Ramos (cell line): Measurements from ENCODE around the gene HMX1.

ENCODE experiments used
- in situ Hi-C: fragments of 300-500 bp; cut with MboI; formaldehyde crosslinking; loops from one replicate; pipeline ENCODE4 v1.14.3; 2022; ENCODE audit warnings: low sequenced_read_pairs; ENCODE audit not compliant: unreplicated experiment

The HMX1 gene

GRCh38 chr4:8860096-8860891 lies 11.3 kb downstream of the HMX1 start:
- in situ Hi-C loops = no loop called here

GRCh38 chr4:8859550-8860095 lies 12.0 kb downstream of the HMX1 start:
- in situ Hi-C loops = no loop called here

GRCh38 chr4:8858701-8859210 lies 12.9 kb downstream of the HMX1 start:
- in situ Hi-C loops = no loop called here

- in situ Hi-C loops = no loop called here
These were observed 13.6 kb downstream of the HMX1 start for GRCh38 chr4:8857766-8858700.

GRCh38 chr4:8856835-8857621 lies 14.6 kb downstream of the HMX1 start:
- in situ Hi-C loops = no loop called here

- in situ Hi-C loops = no loop called here
These were observed 15.8 kb downstream of the HMX1 start for GRCh38 chr4:8855818-8856245.

GRCh38 chr4:8854931-8855330 lies 16.7 kb downstream of the HMX1 start:
- in situ Hi-C loops = no loop called here

GRCh38 chr4:8854016-8854415 lies 17.6 kb downstream of the HMX1 start:
- in situ Hi-C loops = no loop called here

GRCh38 chr4:8853249-8853648 lies 18.4 kb downstream of the HMX1 start:
- in situ Hi-C loops = no loop called here

GRCh38 chr4:8852118-8852704 lies 19.4 kb downstream of the HMX1 start:
- in situ Hi-C loops = no loop called here

- in situ Hi-C loops = no loop called here
These were observed 20.1 kb downstream of the HMX1 start for GRCh38 chr4:8851321-8852117.

GRCh38 chr4:8850830-8851188 lies 20.8 kb downstream of the HMX1 start:
- in situ Hi-C loops = no loop called here

GRCh38 chr4:8850074-8850829 lies 21.4 kb downstream of the HMX1 start:
- in situ Hi-C loops = no loop called here

GRCh38 chr4:8849266-8850073 lies 22.2 kb downstream of the HMX1 start:
- in situ Hi-C loops = no loop called here

GRCh38 chr4:8848507-8849265 lies 23.0 kb downstream of the HMX1 start:
- in situ Hi-C loops = no loop called here

GRCh38 chr4:8847764-8848163 lies 23.9 kb downstream of the HMX1 start:
- in situ Hi-C loops = no loop called here

- in situ Hi-C loops = no loop called here
These were observed 24.3 kb downstream of the HMX1 start for GRCh38 chr4:8847331-8847730.
